Bronchial epithelial cell (primary cell): ENCODE data around the gene DNAH1. TPM values are rescaled to one million over a fixed set of nuclear protein-coding genes. Genes with fewer than 3 reads are reported as not detected.
"Not testable (repeated sequence)": the region's sequence is repeated elsewhere in the genome, so short reads cannot be mapped to it uniquely, and the experiment has no call there.

Experiments
- DNase-seq: peaks from one replicate; pipeline ENCODE4 v3.0.0-alpha.2; 2010; ENCODE audit warnings: low read depth
- FAIRE-seq: peaks from 2 replicates; lab custom pipeline; 2011; peaks lifted over from hg19 to GRCh38; lab: Jason Lieb, UNC
- H3K27me3 ChIP-seq: 2 replicates; pipeline ENCODE4 v1.5.1; 2011; ENCODE audit warnings: low read length; ENCODE audit not compliant: control insufficient read depth, insufficient read depth
- H3K36me3 ChIP-seq: 2 replicates; pipeline ENCODE4 v1.5.1; 2011; ENCODE audit warnings: low read length; ENCODE audit not compliant: control insufficient read depth, insufficient read depth
- H3K4me3 ChIP-seq: 2 replicates; pipeline ENCODE4 v1.5.1; 2011; ENCODE audit warnings: mild to moderate bottlenecking, low read depth, low read length, control low read depth
- CTCF ChIP-seq: IDR thresholded peaks from 2 replicates; pipeline ENCODE4 v1.5.1; 2011; ENCODE audit warnings: mild to moderate bottlenecking, moderate library complexity, low read length, control low read depth, inconsistent platforms; ENCODE audit not compliant: insufficient read depth, severe bottlenecking
- total RNA-seq: library from RNA; depleted of rRNA; stranded (reverse); fragments of >200 nt; gene quantifications from 2 replicates; pipeline ENCODE4 v1.2.1, GENCODE V29; 2014

Gene DNAH1
- total RNA-seq: 0.79 and 1.2 TPM in 2 replicates

GRCh38 chr3:52315977-52316764, at the start of gene DNAH1:
DNAH1 (plus strand) TSS chr3:52316319; CDS start chr3:52322443, 6,124 bp downstream.
- no peak for TF ChIP-seq CTCF
- H3K4me3 ChIP-seq: no peak within 1 kb of the TSS
- H3K36me3 ChIP-seq: no peaks in the 10 kb centered on the region
- no peak for FAIRE-seq
- no peaks in the 10 kb centered on the region for H3K27me3 ChIP-seq
- no peak for DNase-seq

- H3K36me3 ChIP-seq: peaks cover 14% of the 10 kb centered on the region
- no peak overlapping the region for H3K4me3 ChIP-seq
- FAIRE-seq (no peak), DNase-seq (peak; percentile 59)
- no peak for TF ChIP-seq CTCF
- no peaks in the 10 kb centered on the region for H3K27me3 ChIP-seq
Observed at GRCh38 chr3:52268036-52268435, 48.1 kb upstream of the DNAH1 start.

- H3K4me3 ChIP-seq: no peak overlapping the region
- DNase-seq (no peak), FAIRE-seq (no peak)
- peaks cover 9% of the 10 kb centered on the region for H3K36me3 ChIP-seq
- no peak for TF ChIP-seq CTCF
- H3K27me3 ChIP-seq: no peaks in the 10 kb centered on the region
Observed at GRCh38 chr3:52269776-52270175, 46.3 kb upstream of the DNAH1 start.

GRCh38 chr3:52270252-52270754, 45.8 kb upstream of the DNAH1 start:
- Histone ChIP-seq H3K36me3 (peaks cover 8% of the 10 kb centered on the region), H3K27me3 (no peaks in the 10 kb centered on the region), H3K4me3 (no peak overlapping the region)
- TF ChIP-seq CTCF: no peak
- no peak for DNase-seq
- FAIRE-seq: no peak

- not testable (repeated sequence) for H3K36me3 ChIP-seq, H3K27me3 ChIP-seq, FAIRE-seq, H3K4me3 ChIP-seq, DNase-seq
Observed at GRCh38 chr3:52272172-52272571, 43.9 kb upstream of the DNAH1 start.

- H3K36me3 ChIP-seq: peaks cover 3% of the 10 kb centered on the region
Observed at GRCh38 chr3:52272831-52273230, 43.3 kb upstream of the DNAH1 start.

GRCh38 chr3:52274781-52275180, 41.3 kb upstream of the DNAH1 start:
- not testable (repeated sequence) for DNase-seq, H3K4me3 ChIP-seq, FAIRE-seq, H3K36me3 ChIP-seq, H3K27me3 ChIP-seq

More at GRCh38 chr3:52272831-52273230, 43.3 kb upstream of the DNAH1 start:
- H3K27me3 ChIP-seq: no peaks in the 10 kb centered on the region
- FAIRE-seq (no peak), DNase-seq (no peak)
- H3K4me3 ChIP-seq: no peak overlapping the region
- no peak for TF ChIP-seq CTCF
